NCI-H82 (cell line): ENCODE results near the gene KIF20B.
A peak's percentile ranks its signal among the peaks of the same experiment; 100 is the strongest.
"Not testable (repeated sequence)": the region's sequence is repeated elsewhere in the genome, so short reads cannot be mapped to it uniquely, and the experiment has no call there.

Source experiments
- DNase-seq: peaks from one replicate; lab custom pipeline; 2025; lab: John Stamatoyannopoulos, UW

KIF20B gene

GRCh38 chr10:89684604-89685003 lies 16.8 kb upstream of the KIF20B start:
- no peak for DNase-seq

- DNase-seq: no peak
Observed at GRCh38 chr10:89685936-89686335, 15.5 kb upstream of the KIF20B start.

- DNase-seq: no peak
Observed at GRCh38 chr10:89690027-89690426, 11.4 kb upstream of the KIF20B start.

GRCh38 chr10:89692416-89692815 lies 9.0 kb upstream of the KIF20B start:
- DNase-seq: no peak

DNA sequence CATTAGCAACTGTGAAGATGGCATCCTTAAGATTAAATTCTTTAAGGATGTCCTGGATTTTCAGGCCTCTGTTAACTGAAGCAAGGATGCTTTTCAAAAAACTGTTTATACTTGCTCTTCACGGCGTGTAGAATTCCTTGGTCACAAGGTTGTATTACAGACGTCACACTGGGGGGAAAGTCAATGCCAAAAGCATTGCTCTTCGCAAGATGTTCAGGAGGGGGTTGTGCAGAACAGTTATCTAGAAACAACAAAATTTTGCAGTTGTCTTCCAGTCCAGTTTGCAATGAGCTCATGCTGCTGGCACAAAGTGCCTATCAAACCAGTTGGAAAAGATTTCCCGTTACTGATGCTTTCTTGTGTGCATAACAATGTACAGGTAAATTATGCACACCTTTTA lies 8.2 kb upstream of the KIF20B start:
- no peak for DNase-seq

- DNase-seq: no peak
Observed at GRCh38 chr10:89695307-89695706, 6.1 kb upstream of the KIF20B start.

- no peak for DNase-seq
Observed at GRCh38 chr10:89697946-89698345, 3.4 kb upstream of the KIF20B start.

GRCh38 chr10:89699581-89700064 lies 1.8 kb upstream of the KIF20B start:
- DNase-seq: peak; percentile 34

DNA sequence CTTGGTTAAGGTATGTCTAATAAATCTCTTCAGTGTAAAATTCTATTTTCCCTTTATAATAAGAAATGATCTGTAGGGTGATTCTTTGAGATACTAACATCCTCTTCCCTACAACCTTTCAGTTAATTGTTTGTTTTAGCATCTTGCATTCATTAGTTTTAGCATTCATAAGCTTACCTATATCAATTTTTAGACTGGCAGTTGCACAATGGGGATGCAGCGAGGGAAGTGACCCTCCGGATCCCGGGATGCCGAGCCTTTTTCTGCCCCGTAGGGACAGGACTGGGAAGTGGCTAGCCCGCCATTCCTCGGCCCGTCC lies 508 bp upstream of the KIF20B start:
- DNase-seq: no peak

DNA sequence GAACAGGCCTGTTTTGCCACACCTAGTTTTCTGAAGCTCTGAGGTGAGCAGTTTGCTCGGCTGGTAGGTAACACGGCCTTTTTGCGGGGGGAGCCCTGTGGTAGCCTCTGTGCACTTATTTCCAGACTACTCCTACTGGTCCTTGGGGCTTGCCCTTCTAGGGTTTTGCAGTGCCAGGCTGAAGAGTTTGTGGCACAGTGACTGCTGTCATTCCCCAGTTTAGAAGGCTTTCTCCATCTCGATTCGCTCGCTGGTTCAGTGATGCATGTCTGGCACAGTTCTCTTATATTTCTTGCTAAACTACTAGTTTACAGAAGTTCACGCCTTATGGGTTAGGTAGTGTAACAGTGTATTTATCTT lies 711 bp downstream of the KIF20B start:
- peak; percentile 26 for DNase-seq

DNA sequence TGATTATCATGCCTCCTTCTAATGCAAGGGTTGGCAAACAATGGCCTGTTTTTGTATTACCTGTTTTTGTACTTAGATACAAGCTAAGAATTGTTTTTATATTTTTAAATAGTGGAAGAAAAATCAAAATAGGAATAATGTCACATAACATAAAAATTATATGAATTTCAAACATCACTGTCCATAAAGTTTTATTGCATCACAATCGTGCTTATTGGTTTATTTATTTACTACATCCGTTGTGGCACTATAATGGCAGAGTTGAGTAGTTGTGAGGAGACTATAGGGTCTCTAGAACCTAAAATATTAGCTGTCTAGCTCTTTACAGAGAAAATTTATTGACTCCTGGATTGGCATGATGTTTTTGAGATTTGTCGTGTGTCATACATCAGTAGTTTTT lies 4.1 kb downstream of the KIF20B start:
- DNase-seq: no peak

- DNase-seq: no peak
Observed at GRCh38 chr10:89706011-89706410, 4.6 kb downstream of the KIF20B start.

DNA sequence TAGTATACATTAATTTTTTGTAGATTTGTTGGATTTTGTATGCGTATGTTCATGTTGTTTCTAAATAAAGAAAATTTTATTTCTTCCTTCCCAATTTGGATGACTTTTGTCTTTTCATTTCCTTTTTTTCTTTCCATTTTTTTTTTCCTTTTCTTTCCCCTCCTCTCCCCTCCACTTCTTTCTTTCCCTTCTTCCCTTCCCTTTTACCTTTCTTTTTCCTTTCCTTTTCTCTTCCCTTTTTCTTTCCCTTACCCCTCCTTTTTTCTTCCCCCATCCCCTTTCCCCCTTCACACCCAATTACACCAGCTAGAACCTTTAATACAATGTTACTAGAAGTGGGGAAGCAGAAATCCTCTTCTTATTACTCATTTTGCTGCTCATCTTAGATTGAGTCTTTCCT lies 6.0 kb downstream of the KIF20B start:
- no peak for DNase-seq

DNA sequence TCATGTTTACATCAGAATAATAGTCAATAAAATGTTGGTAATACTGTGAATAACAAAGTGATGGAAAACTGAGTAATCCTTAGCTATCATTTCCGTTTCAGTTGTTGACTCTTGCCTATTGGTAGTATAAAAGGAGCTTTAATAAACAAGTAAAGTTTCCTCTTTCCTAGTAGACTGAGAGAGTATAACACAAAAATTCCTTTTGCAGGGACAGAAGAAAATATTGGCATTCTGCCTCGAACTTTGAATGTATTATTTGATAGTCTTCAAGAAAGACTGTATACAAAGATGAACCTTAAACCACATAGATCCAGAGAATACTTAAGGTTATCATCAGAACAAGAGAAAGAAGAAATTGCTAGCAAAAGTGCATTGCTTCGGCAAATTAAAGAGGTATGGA lies 9.4 kb downstream of the KIF20B start:
- no peak for DNase-seq

DNA sequence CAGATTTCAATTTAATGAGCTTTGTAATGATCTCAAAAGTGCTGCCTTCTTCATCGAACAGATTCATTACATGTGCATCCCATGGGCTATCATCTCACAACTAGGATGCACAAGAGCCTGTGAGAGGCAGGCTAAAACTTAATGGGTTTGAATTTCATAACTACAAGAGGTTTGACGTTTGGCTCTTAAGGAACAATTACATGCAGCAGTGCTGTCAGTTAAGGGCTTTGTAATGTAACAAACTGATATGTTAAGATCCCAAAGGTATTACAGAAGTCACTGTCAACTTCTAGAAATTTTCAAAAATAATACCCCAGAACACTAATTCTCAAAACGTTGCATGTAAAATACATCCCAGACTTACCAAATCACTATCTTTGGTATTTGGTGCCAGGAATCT lies 33.2 kb downstream of the KIF20B start:
- DNase-seq: no peak

GRCh38 chr10:89738551-89739209 lies 37.3 kb downstream of the KIF20B start:
- DNase-seq: no peak

GRCh38 chr10:89741126-89741762 lies 39.9 kb downstream of the KIF20B start:
- DNase-seq: peak; percentile 7

DNA sequence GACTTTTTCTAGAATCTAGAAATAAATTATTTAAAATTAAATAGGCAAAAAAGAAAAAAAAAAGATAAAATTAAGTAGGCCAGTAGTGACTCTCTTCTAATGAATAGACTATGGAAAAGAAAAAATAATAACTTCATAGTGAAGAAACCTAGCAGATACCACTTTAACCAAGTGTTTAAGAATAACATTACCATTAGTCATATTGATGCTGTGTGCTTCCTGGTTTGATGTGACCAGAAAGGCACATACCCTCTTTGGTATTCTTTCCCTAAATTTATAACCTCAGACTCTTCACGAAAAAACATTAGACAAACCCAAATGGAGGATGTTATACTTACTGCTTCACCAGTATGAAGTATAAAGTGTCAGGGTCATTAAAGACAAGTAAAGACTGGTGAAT lies 42.6 kb downstream of the KIF20B start:
- no peak for DNase-seq

DNA sequence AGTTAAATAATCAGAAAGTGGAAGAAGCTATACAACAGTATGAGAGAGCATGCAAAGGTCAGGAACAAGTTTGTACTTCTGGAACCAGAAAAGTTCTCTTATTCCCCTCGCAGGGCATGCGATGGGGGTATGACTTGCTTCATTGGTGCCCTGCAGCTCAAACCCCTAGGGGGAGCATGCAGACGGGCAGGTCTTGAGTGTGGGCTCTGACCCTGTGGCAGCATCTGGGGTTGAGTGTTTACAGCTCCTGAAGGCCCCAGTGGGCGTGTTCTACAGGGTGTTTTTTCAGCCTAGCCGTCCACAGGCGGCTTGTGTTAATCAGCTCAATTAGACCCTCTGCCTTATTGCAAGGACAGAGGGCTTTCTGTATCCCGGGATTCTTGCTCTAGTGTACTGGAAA lies 44.5 kb downstream of the KIF20B start:
- DNase-seq: peak; percentile 17

- no peak for DNase-seq
Observed at GRCh38 chr10:89750441-89750840, 49.1 kb downstream of the KIF20B start.

GRCh38 chr10:89755374-89755773 lies 54.0 kb downstream of the KIF20B start:
- no peak for DNase-seq

DNA sequence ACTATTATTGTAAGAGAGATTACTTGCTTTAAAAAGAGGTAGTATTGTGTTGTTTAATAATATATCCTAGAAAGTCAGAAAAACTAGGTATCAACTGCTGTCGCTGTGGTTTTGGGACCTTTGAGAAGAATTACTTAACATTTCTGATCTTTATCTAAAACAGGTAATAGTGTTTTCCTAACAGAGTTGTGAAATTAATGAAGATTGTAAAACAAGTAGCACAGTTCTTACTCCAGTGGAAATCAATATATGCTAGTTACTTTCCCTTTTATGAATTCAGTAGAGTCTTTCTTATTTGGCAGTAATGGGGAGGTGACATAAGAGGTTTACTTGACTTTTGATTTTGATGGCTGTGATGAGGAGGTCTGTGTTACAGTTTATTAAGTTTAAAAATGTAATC lies 58.1 kb downstream of the KIF20B start:
- DNase-seq: no peak

DNA sequence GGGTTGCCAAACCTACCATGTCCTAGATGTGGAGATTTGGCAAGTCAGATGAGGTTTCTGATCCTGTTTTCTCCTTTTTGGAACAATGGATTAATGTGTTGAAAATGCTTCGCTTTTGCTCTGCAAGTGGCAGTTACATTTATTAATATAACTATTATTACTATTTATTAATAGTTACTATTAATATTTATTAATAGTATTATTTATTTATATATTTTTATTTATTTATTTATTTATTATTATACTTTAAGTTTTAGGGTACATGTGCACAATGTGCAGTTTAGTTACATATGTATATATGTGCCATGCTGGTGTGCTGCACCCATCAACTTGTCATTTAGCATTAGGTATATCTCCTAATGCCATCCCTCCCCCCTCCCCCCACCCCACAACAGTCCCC lies 62.3 kb downstream of the KIF20B start:
- not testable (repeated sequence) for DNase-seq

DNA sequence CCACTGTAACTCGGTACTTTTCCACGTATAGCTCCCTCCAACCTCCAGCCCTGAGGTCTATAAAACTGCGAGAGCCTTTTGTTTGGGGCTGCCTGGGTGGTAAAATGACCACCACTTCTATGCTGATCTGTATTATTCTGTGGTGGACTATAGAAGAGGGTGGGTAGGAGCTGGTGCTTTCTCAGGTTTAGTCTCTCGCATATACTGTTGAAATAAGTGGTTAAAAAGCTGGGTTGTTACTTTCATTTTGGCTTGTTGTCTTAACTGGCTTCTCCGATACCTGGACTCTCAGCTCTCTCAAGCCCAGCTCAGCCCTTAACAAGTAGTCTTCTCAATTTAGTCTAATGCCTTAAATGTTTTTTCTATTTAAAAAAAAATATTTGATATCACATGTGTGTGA lies 70.3 kb downstream of the KIF20B start:
- no peak for DNase-seq
